ENCODE measurements around the gene ARAP1. TPM values are rescaled to one million over a fixed set of nuclear protein-coding genes. Genes with fewer than 3 reads are reported as not detected.

Gene ARAP1
- total RNA-seq, result 100 to 1,000 TPM; 248 to 365 (median 278) TPM
- 100 to 1,000 TPM in 2 of 3 donors, 10 to 100 TPM in 1; 76.7 to 176 (median 127) TPM for polyA plus RNA-seq
- long read RNA-seq, donor 1, full-length matches to known transcripts, result 5 of 34 reads
- long read RNA-seq, donor 1, partial matches to known transcripts, result 29 of 34 reads
- long read RNA-seq, donor 1, other reads (novel, unspliced or antisense), result 0 of 34 reads
- long read RNA-seq, donor 2, partial matches to known transcripts, result 8 of 10 reads
- long read RNA-seq, donor 2, other reads (novel, unspliced or antisense), result 0 of 10 reads

DNA sequence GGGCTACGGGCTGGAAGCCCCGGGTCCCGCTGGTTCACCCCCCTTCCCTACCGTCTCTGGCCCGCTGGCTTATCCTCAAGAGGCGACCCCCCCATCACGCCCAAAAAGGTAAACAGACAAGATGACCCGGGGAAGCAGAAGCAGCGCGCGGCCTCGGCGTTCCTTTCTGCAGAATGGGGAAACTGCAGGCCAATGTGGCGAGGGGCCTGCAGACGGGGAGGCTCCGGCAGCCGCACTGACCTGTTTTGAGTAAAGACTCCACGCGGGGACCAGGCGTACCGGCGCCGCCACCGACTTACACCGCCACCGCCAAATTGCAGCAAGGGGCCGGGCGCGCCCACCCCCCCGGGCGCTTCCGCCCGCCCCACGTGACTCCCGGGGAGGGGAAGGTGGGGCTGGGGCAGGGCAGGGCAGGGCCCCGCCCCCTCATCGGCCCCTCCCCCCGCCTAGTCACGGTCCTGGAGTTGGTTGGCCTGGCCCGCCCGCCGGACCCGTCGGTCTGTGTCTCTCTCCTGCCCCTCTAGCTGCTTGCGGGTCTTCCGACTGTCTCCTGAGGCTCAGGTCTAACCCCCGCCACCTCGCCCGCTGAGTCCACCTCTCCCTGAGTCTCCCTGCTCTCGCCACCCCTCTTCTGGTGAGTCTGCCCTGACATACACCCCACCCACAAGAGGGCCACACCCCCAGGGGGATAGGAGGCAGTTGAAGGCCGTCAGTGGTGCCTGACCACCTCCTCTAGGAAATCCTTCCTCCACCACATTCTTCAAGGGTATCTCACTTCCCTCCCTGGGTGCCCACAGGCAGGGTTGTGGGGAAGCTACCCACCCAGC lies at the start of gene ARAP1:
TSS of gene ARAP1 (minus strand) at position 321 of the 827 bp plus-strand sequence. CDS start 25,280 bp downstream, outside the sequence.
- Histone ChIP-seq H3K27me3 (replicated peaks in 1 of 7) (no peaks in the 10 kb centered on the region), H3K36me3 (peaks cover 0 to 40% (median 0%) of the 10 kb centered on the region in 6 donors), H3K9me3 (no peaks in the 10 kb centered on the region), H3K4me1 (peaks cover 14 to 70% (median 55%) of the 10 kb centered on the region in 6 donors), H3K4me3 (peak within 1 kb of the TSS; percentile 70 to 98 (median 86)), H3K27ac (peak within 1 kb of the TSS; percentile 74 to 94 (median 82))
- TF ChIP-seq POLR2A (IDR thresholded peaks at IDR 0.05) (no peak), POLR2AphosphoS5 (IDR thresholded peaks at IDR 0.05) (peak; percentile 70 to 88 (median 78))
- TF ChIP-seq, protein P1, sequence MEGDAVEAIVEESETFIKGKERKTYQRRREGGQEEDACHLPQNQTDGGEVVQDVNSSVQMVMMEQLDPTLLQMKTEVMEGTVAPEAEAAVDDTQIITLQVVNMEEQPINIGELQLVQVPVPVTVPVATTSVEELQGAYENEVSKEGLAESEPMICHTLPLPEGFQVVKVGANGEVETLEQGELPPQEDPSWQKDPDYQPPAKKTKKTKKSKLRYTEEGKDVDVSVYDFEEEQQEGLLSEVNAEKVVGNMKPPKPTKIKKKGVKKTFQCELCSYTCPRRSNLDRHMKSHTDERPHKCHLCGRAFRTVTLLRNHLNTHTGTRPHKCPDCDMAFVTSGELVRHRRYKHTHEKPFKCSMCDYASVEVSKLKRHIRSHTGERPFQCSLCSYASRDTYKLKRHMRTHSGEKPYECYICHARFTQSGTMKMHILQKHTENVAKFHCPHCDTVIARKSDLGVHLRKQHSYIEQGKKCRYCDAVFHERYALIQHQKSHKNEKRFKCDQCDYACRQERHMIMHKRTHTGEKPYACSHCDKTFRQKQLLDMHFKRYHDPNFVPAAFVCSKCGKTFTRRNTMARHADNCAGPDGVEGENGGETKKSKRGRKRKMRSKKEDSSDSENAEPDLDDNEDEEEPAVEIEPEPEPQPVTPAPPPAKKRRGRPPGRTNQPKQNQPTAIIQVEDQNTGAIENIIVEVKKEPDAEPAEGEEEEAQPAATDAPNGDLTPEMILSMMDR (IDR thresholded peaks at IDR 0.05 in 8 of 11, conservative IDR thresholded peaks at IDR 0.05 in 3 of 11), result peak in 5 of 11 experiments; percentile 4 to 27 (median 13)
- peak; percentile 96 for DNase-seq
- intact Hi-C loops (cut with DNase I; ENCODE audit: low total_unique reads), result no loop called here
- WGBS, 5 donors, result 0 to 1% (median 1%) methylated on average over 20 to 50 of the region's 51 CpGs

DNA sequence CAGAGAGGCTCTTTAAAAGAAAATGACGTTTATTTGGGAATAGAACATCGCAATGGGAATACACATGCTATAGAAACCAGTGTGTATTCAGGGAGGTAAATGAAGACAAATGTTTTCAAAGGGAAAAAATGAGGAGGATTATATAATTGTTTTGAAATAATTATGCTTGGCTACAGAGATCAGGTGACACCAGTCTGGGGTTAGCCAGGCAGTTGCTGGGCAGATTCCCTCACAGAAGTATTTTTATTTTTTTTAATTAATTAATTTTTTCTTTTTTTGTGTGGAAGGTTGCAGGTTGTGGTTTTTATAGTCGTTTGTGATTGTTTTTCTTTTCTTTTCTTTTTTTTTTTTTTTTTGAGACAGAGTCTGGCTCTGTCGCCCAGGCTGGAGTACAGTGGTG lies 47.2 kb upstream of the ARAP1 start:
- Histone ChIP-seq H3K27ac (no peak overlapping the region), H3K27me3 (replicated peaks in 1 of 7) (no peaks in the 10 kb centered on the region), H3K4me3 (no peak overlapping the region), H3K4me1 (peaks cover 0 to 26% (median 6%) of the 10 kb centered on the region in 6 donors), H3K36me3 (no peaks in the 10 kb centered on the region), H3K9me3 (no peaks in the 10 kb centered on the region)
- no peak for TF ChIP-seq POLR2AphosphoS5 (IDR thresholded peaks at IDR 0.05)
- TF ChIP-seq, protein P1 (IDR thresholded peaks at IDR 0.05 in 8 of 11, conservative IDR thresholded peaks at IDR 0.05 in 3 of 11), result no peak
- TF ChIP-seq POLR2A (IDR thresholded peaks at IDR 0.05), result no peak
- intact Hi-C loops (cut with DNase I; ENCODE audit: low total_unique reads), result no loop called here
- no peak for DNase-seq
- 69 to 77% (median 70%) methylated on average over 4 of the region's 4 CpGs for WGBS, 5 donors

DNA sequence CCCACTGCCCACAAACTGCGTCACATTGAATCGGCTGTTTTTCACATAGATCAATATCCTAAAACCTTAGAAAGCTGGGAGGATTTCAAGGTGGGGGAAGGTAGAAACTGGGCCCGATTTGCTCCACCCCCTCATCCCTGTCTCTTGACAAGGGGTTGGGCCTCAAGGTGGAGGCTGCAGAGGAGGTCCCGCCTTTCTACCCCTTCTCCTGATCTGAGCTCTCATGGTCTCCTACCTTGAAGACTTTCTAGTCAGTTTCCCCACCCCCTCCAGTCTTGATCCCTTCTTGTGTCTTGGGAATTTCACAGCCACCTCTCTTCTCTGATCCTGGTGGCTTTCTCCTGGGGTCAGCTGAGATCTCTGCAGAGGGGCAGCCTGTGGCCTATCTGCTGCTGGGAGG lies 46.2 kb upstream of the ARAP1 start:
- intact Hi-C loops (cut with DNase I; ENCODE audit: low total_unique reads), result no loop called here

More for the DNA sequence above, 46.2 kb upstream of the ARAP1 start:
- H3K4me1 ChIP-seq, result peaks cover 3 to 30% (median 11%) of the 10 kb centered on the region in 6 donors
- no peaks in the 10 kb centered on the region for H3K36me3 ChIP-seq
- H3K9me3 ChIP-seq, result no peaks in the 10 kb centered on the region
- H3K27ac ChIP-seq, result peak overlapping the region in 1 of 8 donors; percentile 38
- DNase-seq, result no peak
- WGBS, 5 donors, result 80 to 91% (median 87%) methylated on average over 4 of the region's 4 CpGs
- TF ChIP-seq, protein P1 (IDR thresholded peaks at IDR 0.05 in 8 of 11, conservative IDR thresholded peaks at IDR 0.05 in 3 of 11), result no peak
- no peak for TF ChIP-seq POLR2AphosphoS5 (IDR thresholded peaks at IDR 0.05)
- no peak for TF ChIP-seq POLR2A (IDR thresholded peaks at IDR 0.05)
- H3K4me3 ChIP-seq, result no peak overlapping the region
- H3K27me3 ChIP-seq (replicated peaks in 1 of 7), result no peaks in the 10 kb centered on the region

Measured in spleen (tissue), 13 donors.